HG02678 (cell line): ENCODE measurements around the gene B4GALT6.

Experiments used
- ATAC-seq: cut with Tn5 transposase; IDR thresholded peaks from one replicate; pipeline ENCODE4 v1.9.1; 2021; ENCODE audit warnings: mild to moderate bottlenecking, moderate library complexity; ENCODE audit not compliant: unreplicated experiment

The B4GALT6 gene

DNA sequence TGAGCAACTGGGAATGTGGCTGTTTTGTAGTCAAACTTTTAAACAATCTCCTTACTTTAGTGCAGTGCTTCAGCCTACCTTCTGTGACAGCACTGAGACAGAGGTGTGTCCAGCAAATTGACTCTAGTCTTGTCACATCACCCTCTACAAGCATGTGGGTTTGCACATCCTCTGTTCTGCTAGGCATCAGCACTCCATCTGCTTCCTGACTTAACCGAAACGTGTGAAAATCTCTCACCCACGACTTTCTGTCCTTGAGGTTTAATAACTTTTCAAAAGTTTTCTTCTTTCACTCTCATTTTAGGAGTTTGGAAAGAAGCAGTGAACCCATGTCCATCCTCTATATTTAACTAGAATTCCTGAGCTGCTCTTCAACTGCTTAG lies 50.1 kb downstream of the B4GALT6 start:
- peak; percentile 97 for ATAC-seq

DNA sequence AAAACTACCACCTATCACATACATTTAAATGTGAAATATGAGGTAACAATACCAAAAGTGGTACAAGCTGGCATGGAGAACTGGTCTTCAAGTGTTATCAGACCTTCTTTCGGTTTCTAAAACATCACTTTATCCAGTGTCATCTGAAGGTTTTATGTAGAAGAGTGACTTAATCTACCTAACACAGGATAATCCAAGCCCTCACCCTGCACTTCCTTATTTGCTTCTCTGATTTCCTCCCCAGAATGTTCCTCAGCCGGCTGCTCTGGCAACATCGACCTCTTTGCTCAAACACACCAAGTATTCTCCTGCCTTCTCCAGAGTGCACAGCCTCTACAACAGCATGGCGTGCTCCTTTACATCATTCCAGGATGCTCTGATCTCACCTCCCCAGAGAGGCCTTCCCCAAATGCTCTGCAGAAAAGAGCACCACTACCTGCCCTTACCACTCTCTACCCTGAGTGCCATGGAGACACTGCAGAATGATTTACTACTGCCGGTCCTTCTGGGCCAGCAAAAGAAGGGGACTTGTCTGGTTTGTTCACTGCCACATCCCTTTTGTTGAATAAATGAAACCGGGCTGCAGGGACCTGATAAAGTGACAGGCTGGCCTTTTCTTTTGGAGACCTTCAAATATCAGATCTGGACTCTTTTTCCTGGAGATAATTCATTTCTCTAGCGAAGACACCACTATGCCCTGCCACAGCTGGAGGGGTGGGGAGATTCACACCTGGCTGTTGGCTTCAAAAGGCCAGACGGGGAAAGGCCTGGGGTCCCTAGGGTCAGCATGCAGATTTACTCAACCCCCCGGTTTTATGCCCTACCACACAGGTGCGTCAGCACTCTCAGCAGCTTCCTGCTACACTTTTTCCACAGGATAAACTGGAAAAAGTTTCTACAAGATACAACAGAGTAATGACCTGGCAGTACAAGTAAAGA lies 50.7 kb downstream of the B4GALT6 start:
- ATAC-seq = peak; percentile 15

DNA sequence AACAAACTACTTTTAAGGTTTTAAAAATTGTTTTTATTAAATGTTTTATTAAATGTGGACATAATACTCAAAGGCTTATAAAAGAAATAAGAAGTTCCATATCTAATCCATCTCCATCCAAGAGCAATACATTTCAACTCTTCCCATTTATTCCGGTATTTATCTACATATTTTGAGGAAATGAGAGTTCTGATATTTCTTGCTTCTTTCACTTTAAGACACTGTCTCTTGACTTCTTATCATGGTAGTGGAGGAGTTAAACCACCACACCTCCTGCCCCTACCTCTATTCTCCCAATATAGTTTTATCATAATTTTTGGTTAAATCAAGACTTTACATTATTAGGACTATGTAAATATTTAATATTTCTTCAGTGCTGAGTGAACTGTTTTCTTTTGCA lies 52.0 kb downstream of the B4GALT6 start:
- ATAC-seq = no peak

DNA sequence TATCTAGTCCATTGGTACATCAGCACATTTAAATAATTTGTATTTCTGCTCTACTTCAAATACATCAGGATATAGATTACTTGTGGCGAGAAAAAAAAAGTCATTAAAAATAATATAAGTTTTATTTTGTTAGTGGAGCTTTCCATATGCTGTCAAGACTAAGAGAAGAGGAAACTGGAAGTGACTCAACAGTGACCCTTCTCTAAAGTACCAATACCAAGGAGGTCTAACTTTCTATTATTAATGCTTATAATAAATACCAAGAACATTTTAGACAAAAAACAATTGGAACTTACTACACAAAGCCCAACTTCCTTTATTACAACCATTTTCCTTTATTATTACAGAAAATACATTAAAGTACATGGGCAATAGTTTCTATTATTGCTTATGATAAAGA lies 52.9 kb downstream of the B4GALT6 start:
- no peak for ATAC-seq

DNA sequence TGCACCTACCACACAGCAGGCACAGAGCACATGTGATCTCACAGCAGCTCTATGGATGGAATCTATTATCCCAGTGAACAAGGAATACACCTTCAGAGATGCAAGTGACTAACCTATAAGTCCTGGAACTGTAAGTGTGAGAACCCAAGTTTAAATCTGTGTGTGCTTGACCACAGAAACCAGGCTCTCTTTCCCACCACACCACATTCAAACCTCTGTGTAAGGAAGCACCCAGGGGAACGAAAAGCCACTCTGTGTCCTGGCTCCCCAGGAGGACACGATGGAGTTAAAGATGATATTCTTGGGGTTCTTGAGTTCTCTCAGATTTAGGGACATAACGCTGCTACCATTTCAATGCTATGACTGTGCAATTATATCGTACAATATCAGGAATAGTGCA lies 53.8 kb downstream of the B4GALT6 start:
- ATAC-seq = no peak

DNA sequence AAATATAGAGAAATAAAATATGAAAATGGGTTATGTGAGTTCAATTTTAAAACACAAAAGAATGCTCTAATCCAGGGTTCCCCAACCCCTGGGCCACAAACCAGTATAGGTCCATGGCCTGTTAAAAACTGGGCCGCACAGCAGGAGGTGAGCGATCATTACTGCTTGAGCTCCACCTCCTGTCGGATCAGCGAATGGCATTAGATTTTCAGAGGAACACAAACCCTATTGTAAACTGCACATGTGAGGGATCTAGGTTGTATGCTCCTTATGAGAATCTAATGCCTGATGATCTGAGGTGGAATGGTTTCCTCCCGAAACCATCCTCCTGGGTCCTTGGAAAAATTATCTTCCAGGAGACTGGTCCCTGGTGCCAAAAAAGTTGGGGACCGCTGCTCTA lies 58.0 kb downstream of the B4GALT6 start:
- ATAC-seq = no peak

DNA sequence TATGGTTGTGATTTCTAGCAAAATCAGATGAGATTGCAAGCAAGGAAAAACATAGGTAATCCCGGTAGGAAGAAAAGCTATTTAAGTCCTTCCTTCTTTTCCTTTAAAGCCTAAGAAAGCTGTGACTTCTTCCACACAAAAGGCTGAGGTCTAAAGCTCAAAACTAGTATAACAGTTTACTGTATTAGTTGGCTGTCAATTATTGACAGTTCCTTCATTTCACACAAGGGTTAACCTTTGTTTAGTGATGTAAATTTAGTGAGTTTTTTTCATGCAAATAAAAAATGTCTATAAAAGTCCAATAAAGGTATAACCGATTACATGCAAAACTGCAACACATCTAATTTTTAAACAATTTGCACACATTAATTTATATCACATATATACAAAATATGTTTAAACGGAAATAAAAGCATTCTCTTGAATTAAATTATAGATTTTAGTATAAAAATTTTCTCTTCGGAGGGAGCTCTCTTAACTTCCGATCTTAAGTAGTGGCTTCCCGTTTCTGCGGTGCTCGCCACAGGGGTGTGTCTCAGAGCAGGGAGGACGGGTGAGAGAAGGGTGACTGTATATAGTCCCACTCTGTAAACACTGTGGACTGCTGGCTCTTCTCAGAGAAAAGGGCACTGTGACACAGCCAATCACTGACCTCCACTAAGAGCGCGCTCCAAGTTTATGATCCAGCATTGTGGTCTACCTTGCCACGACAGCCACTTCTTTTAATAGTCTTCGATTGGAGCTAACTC lies 59.3 kb downstream of the B4GALT6 start:
- no peak for ATAC-seq

DNA sequence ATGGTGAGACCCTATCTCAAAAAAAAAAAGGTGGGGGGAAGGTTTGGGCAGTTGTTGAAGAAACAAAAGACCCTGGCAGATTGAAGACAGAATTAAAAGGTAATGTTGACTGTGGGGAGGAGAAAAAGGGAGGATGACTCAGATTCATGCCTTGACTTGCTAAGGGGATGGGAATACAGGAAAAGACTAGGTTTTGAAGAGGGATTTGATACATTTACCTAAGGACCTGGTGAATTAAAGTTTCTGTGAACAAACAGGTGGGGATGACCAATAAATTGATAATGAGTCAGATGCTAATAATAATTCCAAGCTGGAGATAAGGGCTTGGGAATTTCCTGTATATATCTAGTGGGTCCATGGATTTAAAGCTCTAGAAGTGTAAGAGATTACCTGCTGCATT lies 65.1 kb downstream of the B4GALT6 start:
- ATAC-seq = no peak

DNA sequence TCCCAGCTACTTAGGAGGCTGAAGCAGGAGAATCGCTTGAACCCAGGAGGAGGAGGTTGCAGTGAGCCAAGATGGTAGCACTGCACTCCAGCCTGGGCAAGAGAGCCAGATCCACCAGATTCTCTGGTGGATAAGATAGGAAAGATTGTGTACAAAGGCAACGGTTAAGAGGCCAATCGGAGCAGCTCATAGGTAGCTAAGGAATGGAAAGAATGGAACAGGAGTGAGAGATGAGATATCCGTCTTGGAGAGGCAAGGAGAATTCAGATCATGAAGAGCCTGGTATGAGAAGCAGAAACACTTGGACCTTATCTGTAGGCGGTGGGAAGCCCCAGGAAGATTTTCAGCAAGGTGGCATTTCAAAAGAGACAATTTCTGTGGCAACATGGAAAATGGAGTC lies 65.6 kb downstream of the B4GALT6 start:
- ATAC-seq = no peak

DNA sequence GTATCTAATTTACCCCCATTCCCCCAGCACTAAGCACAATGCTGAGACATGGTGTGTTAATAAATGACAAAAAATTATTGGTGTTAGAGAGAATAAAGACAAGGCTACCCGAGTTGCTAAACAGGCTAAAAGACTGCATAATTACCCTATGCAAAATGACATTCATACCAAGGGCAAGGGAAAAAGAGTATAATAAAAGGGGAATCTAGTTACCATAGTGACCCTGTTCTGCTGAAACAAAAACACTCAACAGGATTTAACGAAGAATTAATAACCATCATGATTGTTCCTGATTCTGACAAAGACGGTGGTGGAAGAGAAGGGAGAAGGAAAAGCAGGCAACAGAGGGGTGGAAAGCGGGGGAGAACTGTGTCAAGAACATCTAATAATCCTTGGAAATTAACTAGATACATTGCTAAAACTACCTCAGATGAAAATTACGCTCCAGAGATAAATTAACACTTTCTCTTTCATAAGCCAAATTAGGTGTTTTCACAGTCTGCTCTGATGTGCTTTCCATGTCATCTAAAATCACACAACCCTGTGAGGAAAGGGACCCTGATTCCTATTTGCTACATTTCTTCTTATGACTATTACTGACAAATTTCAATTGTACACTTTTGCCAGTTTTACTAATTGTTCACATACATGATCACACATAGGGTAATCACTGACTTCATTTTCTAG lies 67.2 kb downstream of the B4GALT6 start:
- ATAC-seq = no peak

DNA sequence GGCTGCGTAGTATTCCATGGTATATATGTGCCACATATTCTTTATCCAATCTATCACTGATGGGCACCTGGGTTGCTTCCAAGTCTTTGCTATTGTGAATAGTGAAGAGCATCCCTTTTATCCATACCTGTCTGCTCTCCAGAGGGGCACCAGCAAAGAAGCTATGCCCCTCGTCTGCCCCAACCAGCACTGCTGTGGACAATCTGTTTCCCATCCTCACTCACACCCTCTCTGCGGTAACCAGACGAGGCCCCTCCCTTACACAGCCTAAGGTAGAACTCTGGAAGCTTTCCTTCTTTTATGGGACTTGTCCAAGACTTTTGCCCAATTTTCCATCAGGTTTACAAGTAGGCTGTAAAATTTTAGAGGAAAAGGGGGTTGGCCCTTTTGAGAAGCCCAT lies 67.8 kb downstream of the B4GALT6 start:
- ATAC-seq = no peak

DNA sequence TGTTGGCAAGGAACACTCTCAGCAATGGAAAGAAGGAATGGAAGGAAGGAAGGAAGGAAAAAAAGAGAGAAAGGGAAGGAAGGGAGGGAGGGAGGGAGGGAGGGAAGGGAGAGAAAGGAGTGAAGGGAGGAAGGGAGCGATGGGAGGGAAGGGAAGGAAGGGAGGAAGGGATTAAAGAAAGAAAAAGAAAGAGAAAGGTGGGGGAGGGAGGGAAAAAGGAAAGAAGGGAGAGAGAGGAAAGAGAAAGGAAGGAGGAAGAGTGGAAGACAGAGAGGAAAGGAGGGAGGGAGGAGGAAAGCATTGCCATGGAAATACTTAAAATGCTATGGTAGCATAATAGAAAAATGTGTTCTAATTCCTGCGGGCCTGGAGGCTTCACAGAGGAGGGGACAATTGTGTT lies 70.3 kb downstream of the B4GALT6 start:
- ATAC-seq = no peak

DNA sequence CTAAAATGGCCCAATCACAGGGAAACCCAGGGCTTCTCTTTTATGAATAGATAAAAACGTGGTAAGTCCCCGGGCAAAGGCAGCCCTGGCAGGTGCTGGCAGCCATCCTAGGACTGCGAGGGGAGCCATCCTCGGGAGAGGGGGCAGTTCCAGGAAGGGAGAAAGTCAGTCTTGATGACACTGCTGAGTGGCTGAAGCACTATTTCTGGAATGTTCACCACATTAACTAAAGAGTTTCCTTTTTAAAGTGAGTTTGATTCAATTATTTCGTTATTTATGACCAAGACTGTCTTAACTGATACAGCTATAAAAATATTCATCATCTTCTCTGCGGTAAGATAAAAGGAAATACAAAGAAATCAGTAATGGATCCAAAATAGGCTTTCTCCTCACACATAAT lies 72.3 kb downstream of the B4GALT6 start:
- ATAC-seq = no peak

DNA sequence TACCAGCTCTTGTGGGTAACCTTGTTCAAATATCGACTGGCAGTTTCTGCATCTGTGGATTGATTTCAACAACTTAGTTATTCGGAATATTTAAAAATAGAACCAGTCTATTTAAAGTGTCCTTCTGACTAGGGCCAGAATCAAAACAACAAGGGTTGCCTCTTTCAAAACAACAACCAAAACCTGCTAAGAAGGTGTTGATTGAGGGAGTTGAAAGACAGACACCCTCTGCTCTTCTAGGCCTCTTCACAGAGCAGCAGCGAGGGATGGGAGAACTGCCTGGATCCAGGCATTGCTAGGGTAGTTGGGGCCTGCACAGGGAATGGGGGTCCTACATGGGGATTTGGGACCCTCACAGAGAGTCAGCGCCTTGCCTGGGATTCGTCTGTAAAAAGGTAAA lies 72.9 kb downstream of the B4GALT6 start:
- ATAC-seq = no peak

DNA sequence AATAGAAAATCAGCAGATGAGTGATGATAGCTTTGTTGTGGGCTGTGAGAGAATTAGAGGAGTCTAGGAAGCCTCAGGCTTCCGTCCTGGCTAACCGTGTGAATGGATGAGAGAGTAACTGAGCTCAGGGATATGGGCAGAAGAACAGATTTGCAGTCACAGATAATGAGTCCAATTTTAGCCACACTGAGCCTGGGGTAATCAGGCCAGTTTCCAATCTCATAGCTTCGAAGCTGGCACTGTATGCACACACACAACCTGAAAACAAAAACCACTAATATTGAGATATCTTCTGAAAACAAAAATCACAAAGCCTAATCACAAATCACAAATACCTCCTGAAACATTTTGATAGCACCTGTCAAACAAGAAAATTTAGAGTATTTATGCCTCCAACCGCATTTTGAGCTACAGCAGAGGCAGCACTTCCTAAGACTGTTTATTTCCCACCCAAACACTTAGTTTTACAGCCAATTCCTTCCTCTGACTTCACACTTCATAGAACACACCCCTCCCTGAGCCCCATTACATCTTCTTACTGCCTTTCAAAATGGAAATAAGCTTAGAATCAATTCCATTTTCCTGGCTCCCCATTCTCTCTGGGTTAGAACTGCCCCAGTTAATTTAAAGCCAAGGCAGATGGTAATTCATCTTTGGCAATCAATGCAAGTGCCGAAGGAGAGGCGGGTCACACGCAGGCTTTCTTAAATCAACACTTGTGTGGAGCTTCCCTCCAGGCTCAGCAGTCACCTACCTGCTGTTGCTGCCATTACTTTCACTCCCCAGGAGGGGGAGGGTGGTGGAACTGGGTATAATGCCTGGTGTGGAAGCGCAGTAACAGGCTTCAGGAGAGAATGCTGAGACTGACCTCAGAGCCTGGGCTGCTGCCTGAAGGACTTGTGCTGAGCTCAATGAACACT lies 73.8 kb downstream of the B4GALT6 start:
- peak; percentile 60 for ATAC-seq

DNA sequence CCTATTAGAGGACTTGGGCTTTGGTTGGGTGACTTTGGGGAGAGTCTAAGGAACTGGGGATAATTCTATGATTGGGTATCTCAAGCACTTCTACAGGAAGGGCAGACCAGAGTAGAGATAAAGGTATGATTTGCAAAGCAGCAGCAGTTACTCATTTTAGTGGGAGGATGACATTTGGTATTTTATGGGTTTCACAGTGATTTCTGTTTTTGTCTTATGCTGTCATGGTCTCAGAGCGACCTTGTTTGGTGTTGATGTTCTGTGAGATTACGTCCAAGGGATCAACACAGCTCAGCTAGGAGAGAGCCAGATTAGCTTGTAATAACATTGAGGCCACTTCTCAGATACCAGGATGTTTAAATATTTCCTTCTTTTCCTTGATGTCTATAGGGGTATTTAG lies 74.5 kb downstream of the B4GALT6 start:
- no peak for ATAC-seq

DNA sequence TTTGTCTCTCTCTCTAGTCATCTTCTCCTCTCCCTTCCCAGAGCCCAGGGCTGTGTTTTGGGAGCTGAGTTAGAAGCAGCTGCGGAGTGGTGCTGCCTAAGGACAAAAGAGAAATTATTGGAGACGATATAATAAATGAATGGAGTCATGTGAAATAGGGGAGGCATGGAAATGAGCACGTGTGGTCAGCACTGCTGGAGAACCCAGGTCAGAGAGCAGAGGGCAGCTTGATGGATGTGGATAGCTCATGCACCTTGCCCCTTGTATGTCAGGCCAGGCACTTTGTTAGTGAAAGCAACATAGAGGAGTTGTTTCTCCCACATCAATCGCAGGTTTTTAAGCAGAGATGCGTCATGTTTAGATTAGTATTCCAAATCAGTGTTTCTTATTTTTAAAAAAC lies 77.0 kb downstream of the B4GALT6 start:
- ATAC-seq = no peak

DNA sequence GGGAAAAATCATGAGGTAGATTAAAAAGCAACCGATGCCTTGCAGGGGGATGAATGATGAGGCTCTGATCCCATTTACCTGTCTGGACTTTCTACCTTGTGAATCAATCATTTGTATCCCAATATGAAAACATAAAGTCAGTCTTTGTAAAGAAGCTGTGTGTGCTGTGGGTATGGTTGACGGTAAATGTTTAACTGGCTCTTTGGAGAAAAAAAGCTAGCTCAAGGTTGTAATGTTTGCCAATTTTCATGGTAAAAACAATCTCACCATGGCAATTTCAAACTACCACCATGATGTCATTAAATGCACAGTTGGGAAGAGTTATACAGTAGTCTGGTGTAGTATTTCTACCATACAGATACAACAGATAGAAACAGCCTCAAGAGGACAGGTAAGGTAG lies 78.1 kb downstream of the B4GALT6 start:
- no peak for ATAC-seq

DNA sequence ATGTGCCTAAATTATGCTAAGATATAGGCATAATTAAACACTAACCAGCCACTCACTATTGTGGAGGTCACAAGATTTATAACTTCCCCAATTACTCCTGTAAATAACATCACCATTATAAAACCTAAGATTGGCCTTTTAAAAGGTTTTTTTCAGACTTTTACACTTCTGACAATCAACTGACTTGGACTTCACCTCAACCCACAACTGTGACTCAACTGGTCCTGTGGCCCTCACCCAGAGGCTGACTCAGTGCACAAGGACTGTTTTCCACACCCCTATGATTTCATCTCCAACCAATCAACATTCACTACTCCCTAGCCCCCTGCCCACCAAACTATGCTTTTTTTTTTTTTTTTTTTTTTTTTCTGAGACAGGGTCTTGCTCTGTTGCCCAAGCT lies 81.1 kb downstream of the B4GALT6 start:
- no peak for ATAC-seq

DNA sequence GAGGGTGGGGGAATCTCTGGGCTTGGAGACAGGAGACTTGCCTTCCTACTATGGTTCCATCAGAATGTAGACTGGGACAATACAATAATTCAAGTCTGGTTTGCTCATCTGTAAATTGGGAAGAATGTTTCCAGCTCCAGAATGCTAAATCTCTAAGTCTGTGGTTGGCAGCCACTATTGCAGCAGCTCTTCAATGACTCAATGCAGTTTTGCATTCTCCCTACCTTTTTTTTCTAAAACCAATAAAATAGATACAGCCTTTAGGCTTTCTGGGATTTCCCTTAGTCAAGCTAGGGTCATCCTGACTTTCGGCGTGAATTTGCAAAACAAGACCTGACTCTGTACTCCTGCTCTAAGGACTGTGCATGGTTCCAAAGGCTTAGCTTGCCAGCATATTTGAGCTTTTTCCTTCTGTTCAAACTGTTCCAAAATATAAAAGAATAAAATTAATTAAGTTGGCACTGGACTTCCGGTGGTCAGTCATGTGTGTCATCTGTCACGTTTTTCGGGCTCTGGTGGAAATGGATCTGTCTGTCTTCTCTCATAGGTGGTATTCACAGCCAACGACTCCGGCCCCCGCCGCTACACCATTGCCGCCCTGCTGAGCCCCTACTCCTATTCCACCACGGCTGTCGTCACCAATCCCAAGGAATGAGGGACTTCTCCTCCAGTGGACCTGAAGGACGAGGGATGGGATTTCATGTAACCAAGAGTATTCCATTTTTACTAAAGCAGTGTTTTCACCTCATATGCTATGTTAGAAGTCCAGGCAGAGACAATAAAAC lies 86.2 kb downstream of the B4GALT6 start:
- ATAC-seq = no peak
